ENCODE measurements around the gene F3.

Gene F3

DNA sequence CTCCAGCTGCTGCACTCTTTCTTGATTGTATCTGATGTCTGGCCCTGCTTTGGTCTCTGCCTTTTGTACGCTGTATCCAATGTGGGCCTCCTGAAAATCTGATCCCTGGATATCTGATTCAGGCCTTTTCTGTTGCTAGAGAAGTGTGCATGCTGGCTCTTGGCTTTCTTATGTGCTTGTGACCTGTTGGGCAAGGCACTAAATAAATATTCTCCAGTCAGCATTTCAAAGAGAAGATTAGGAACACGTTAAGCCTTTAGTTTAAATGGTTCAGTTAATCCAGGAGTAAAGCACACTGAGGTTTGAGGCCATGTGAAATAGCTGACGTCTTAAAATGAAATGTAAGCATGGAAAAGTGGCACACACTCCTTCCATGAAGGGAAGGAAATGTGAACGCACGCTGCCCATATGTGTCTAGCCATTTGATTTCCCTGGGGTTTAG is 9.3 kb upstream of the F3 start:
- H3K9ac ChIP-seq (ENCODE audit: low read length), result no peak overlapping the region
- no peak overlapping the region for H3K27ac ChIP-seq (ENCODE audit: low read length)
- no peaks in the 10 kb centered on the region for H3K9me3 ChIP-seq (ENCODE audit: control insufficient read depth, low read depth, low read length)
- no peaks in the 10 kb centered on the region for H3K36me3 ChIP-seq (ENCODE audit: control insufficient read depth, low read depth, low read length)
- H3K4me1 ChIP-seq (ENCODE audit: control insufficient read depth, low read depth, low read length), result peaks cover 30% of the 10 kb centered on the region
- H3K4me3 ChIP-seq (ENCODE audit: low read length), result no peak overlapping the region
- no peaks in the 10 kb centered on the region for H3K27me3 ChIP-seq (ENCODE audit: control insufficient read depth, insufficient read depth, low read length)

DNA sequence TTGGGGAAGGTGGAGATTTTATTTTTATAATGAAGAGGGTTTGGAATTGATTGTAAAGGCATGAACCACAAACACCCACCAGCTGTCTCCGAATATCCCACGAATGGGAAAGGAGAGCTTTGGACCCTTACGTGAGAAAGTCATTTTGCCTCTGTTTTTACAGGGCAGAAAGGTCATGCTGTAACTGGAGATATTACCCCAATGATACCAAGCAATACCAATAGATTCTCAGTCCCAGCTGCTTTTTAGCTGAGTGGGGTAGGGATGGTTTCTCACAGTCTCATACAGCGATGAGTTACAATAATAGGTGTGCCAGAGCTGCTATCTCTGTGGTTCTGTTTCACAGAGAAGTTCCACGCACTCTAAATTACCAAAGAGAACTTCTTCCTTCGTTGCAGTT is 8.8 kb upstream of the F3 start:
- H3K9me3 ChIP-seq (ENCODE audit: control insufficient read depth, low read depth, low read length), result no peaks in the 10 kb centered on the region
- H3K27ac ChIP-seq (ENCODE audit: low read length), result no peak overlapping the region
- H3K27me3 ChIP-seq (ENCODE audit: control insufficient read depth, insufficient read depth, low read length), result no peaks in the 10 kb centered on the region
- H3K4me1 ChIP-seq (ENCODE audit: control insufficient read depth, low read depth, low read length), result peaks cover 30% of the 10 kb centered on the region
- no peaks in the 10 kb centered on the region for H3K36me3 ChIP-seq (ENCODE audit: control insufficient read depth, low read depth, low read length)
- H3K9ac ChIP-seq (ENCODE audit: low read length), result no peak overlapping the region
- H3K4me3 ChIP-seq (ENCODE audit: low read length), result no peak overlapping the region

DNA sequence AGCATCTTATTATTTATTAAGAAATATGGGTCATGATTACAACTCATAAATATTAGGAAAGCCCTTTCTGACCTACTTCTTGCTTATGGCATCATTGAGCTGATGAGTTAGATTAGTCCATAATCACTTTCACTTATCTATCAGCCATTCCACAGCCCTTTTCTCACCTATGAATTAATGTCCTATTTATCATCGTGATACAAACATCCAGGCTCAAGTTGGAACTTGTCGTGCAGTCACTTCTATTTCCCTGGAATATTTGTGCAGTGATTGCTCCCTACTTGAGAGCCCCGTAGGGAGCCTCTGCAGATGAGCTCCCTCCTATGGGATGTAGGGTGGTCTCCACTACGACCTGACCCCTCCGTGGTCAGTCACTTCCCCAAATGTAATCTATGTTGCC is 8.1 kb upstream of the F3 start:
- H3K27ac ChIP-seq (ENCODE audit: low read length), result no peak overlapping the region

DNA sequence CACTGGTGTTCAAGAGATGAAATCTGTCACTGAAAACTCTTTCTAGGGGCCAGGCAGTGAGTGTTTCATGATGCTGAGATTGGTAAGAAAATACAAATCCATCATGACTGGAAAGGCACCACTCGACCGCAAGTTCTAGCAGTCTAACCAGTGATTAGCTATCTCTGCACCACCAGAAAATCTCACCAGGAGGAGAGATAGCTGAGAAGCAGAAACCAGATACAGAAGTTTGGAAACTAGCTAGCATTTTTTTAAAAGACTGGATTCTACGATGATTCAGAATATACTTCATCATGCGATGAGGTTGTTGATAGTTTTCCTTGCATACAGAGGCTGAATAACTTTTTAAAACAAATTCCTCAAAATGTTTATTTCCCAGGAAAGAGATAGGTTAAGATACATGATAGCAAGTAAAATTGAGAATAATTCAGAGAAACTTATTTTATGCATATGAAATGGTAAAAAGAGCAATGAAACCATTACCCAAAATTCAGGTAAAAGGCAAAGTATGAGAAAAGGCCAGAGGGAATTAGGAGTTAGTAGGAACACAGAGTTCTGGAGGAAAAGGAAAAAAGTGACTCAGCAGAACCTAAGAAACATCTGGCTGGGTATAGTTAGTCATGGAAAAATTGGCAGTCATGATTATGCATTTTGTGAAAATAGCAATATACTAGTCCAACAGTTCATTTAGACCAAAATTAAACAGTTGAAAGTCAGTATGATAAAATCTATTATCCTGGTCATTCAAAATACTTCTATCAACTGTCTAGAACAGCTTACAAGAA is 3.3 kb upstream of the F3 start:
- H3K4me3 ChIP-seq (ENCODE audit: low read length), result no peak overlapping the region
- peaks cover 40% of the 10 kb centered on the region for H3K27me3 ChIP-seq (ENCODE audit: control insufficient read depth, insufficient read depth, low read length)
- H3K4me1 ChIP-seq (ENCODE audit: control insufficient read depth, low read depth, low read length), result peaks cover 13% of the 10 kb centered on the region
- no peak overlapping the region for H3K9ac ChIP-seq (ENCODE audit: low read length)
- no peak overlapping the region for H3K27ac ChIP-seq (ENCODE audit: low read length)
- no peaks in the 10 kb centered on the region for H3K9me3 ChIP-seq (ENCODE audit: control insufficient read depth, low read depth, low read length)
- no peaks in the 10 kb centered on the region for H3K36me3 ChIP-seq (ENCODE audit: control insufficient read depth, low read depth, low read length)

More for the DNA sequence above, 8.1 kb upstream of the F3 start:
- no peak overlapping the region for H3K4me3 ChIP-seq (ENCODE audit: low read length)
- no peaks in the 10 kb centered on the region for H3K27me3 ChIP-seq (ENCODE audit: control insufficient read depth, insufficient read depth, low read length)
- H3K4me1 ChIP-seq (ENCODE audit: control insufficient read depth, low read depth, low read length), result peaks cover 27% of the 10 kb centered on the region
- H3K9me3 ChIP-seq (ENCODE audit: control insufficient read depth, low read depth, low read length), result no peaks in the 10 kb centered on the region
- H3K36me3 ChIP-seq (ENCODE audit: control insufficient read depth, low read depth, low read length), result no peaks in the 10 kb centered on the region
- H3K9ac ChIP-seq (ENCODE audit: low read length), result no peak overlapping the region

- no peak overlapping the region for H3K4me3 ChIP-seq (ENCODE audit: low read length)
- H3K9ac ChIP-seq (ENCODE audit: low read length), result no peak overlapping the region
These were observed 2.5 kb upstream of the F3 start for GRCh38 chr1:94543893-94544635.

DNA sequence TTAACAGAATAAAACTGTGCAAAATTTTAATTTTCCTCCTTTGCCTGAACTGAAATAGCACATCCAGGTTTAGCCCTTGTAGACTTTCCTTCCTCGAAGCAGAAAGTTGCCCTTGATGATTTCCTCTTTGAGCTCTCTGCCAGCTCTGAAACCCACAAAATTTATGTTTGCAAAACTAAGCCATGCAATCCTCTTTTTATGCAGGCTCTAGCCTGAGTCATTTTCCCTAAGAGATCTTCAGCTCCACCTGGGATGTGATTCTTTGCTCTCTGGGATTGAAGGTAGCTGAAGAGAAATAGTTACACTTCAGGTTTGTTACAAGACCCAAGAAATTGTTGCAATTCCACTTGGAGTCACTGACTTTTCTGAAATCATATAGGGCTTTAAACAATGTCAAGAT is 1.4 kb upstream of the F3 start:
- H3K27me3 ChIP-seq (ENCODE audit: control insufficient read depth, insufficient read depth, low read length), result peaks cover 45% of the 10 kb centered on the region

More at GRCh38 chr1:94543893-94544635, 2.5 kb upstream of the F3 start:
- no peak overlapping the region for H3K27ac ChIP-seq (ENCODE audit: low read length)
- peaks cover 13% of the 10 kb centered on the region for H3K4me1 ChIP-seq (ENCODE audit: control insufficient read depth, low read depth, low read length)
- H3K36me3 ChIP-seq (ENCODE audit: control insufficient read depth, low read depth, low read length), result peaks cover 2% of the 10 kb centered on the region
- peaks cover 45% of the 10 kb centered on the region for H3K27me3 ChIP-seq (ENCODE audit: control insufficient read depth, insufficient read depth, low read length)
- no peaks in the 10 kb centered on the region for H3K9me3 ChIP-seq (ENCODE audit: control insufficient read depth, low read depth, low read length)

DNA sequence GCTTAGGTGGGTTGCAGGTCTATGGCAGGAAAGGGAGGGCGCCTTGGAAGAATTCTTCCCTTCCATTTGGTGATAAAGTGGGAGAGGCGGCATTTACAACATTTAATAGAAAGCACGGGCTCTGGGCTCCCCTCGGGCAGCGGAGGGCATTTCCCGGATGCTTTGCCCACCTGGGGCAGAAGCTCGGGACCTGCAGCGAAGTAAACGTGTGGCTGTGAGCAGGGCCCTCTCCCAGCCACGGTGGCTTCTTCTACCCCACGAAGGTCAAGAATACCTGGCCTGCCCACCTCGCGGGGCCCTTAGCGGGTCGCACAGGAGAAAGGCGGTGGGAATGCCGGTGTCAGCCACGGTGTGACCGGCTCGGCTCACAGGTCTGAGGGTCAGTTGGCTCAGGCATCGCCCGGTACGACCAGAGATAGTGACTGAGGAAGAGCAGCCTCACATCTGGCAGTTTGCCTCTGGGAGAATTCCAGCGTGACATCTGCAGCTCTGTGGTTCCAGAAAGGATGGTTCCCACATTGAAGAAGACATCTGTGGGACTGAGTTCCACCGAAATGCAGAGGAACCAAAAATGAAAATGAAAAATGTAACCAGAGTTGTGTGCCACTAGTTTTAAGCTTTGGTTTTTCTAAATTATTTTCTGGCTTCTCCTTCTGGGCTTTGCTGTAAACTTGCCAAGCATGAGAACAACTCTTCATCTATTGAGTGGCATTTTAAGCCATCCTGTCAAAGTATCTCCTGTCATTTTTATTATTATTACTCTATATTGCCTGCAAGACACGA is 720 bp upstream of the F3 start:
- peak overlapping the region; percentile 41 for H3K9ac ChIP-seq (ENCODE audit: low read length)
- H3K27ac ChIP-seq (ENCODE audit: low read length), result no peak overlapping the region
- peaks cover 45% of the 10 kb centered on the region for H3K27me3 ChIP-seq (ENCODE audit: control insufficient read depth, insufficient read depth, low read length)
- peaks cover 3% of the 10 kb centered on the region for H3K36me3 ChIP-seq (ENCODE audit: control insufficient read depth, low read depth, low read length)
- peaks cover 13% of the 10 kb centered on the region for H3K4me1 ChIP-seq (ENCODE audit: control insufficient read depth, low read depth, low read length)
- peak overlapping the region; percentile 84 for H3K4me3 ChIP-seq (ENCODE audit: low read length)
- H3K9me3 ChIP-seq (ENCODE audit: control insufficient read depth, low read depth, low read length), result no peaks in the 10 kb centered on the region

More for the DNA sequence above, 1.4 kb upstream of the F3 start:
- H3K4me1 ChIP-seq (ENCODE audit: control insufficient read depth, low read depth, low read length), result peaks cover 13% of the 10 kb centered on the region
- peaks cover 3% of the 10 kb centered on the region for H3K36me3 ChIP-seq (ENCODE audit: control insufficient read depth, low read depth, low read length)
- no peak overlapping the region for H3K9ac ChIP-seq (ENCODE audit: low read length)
- no peak overlapping the region for H3K27ac ChIP-seq (ENCODE audit: low read length)
- H3K4me3 ChIP-seq (ENCODE audit: low read length), result peak overlapping the region; percentile 84
- no peaks in the 10 kb centered on the region for H3K9me3 ChIP-seq (ENCODE audit: control insufficient read depth, low read depth, low read length)

DNA sequence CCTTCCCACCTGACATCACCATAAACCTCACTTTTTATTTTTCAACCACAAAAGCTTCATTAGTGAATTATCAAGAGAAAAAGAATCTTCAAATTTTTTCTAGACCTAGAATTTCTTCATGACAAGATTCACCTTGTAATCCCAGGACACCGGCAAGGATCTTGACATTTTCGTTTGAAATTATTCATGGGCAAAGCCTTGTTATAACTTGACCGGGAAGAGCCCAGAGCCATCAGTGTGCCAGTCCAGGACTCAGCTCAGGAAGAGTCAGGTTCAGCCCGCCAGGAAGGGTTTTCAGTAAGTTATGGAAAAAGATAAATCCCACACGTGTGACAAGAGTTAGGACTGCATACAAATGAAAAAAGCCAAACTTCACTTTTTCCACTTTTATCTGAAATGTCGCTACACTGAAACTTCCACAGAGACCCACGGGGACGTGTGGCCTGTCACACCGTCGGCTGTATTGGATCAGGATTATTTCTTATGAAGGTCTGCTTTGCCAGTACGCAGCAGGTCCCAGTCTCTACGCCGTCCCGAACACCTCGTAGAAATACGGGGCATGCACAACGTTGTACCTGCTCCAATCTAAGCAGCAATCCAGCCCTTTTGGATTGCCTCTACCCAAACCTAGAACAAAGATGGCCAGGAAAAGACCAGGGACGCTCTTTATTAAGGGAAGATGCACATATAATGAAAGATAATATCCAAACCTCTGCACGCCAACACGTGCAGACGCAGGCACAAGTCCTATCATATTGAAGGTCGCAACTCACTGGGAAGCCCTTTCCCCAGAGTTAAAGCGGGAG is 916 bp downstream of the F3 start:
- Histone ChIP-seq H3K9me3 (ENCODE audit: control insufficient read depth, low read depth, low read length) (no peaks in the 10 kb centered on the region), H3K4me1 (ENCODE audit: control insufficient read depth, low read depth, low read length) (peaks cover 13% of the 10 kb centered on the region), H3K27me3 (ENCODE audit: control insufficient read depth, insufficient read depth, low read length) (peaks cover 45% of the 10 kb centered on the region), H3K9ac (ENCODE audit: low read length) (peak overlapping the region; percentile 49), H3K27ac (ENCODE audit: low read length) (no peak overlapping the region), H3K4me3 (ENCODE audit: low read length) (peak overlapping the region; percentile 84), H3K36me3 (ENCODE audit: control insufficient read depth, low read depth, low read length) (peaks cover 7% of the 10 kb centered on the region)

GRCh38 chr1:94539496-94539895 is 2.1 kb downstream of the F3 start:
- no peak overlapping the region for H3K27ac ChIP-seq (ENCODE audit: low read length)
- no peak overlapping the region for H3K9ac ChIP-seq (ENCODE audit: low read length)
- peaks cover 43% of the 10 kb centered on the region for H3K27me3 ChIP-seq (ENCODE audit: control insufficient read depth, insufficient read depth, low read length)
- no peak overlapping the region for H3K4me3 ChIP-seq (ENCODE audit: low read length)
- H3K9me3 ChIP-seq (ENCODE audit: control insufficient read depth, low read depth, low read length), result no peaks in the 10 kb centered on the region
- H3K36me3 ChIP-seq (ENCODE audit: control insufficient read depth, low read depth, low read length), result peaks cover 15% of the 10 kb centered on the region
- H3K4me1 ChIP-seq (ENCODE audit: control insufficient read depth, low read depth, low read length), result peaks cover 13% of the 10 kb centered on the region

DNA sequence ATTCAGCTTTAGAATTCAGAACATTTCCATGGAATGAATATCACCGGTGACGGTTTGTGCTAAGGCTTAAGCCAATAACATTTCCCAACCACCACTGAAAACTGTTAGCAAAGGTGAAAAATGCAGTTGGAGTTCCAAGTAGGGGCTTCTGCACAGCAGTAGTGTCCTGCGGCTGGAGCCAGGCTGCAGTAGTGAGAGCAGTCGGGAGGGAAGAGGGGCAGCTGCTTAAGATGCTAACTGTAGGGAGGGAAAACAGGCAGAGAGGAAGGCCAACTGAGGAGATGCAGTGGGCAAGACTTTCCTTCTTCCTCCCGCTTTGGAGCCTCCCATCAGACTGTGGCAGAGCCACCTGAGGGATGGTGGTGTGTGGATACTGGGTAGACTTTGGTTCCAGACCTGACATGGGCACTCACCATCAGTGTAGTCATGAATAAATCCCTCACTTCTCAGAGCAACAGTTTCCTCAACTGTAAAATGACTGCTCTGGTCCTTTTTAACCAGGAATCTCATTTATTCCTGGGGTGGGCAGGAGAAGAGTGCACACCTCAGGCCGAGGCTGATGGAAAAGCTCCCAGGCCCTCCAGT is 3.2 kb downstream of the F3 start:
- peaks cover 31% of the 10 kb centered on the region for H3K27me3 ChIP-seq (ENCODE audit: control insufficient read depth, insufficient read depth, low read length)
- peaks cover 13% of the 10 kb centered on the region for H3K4me1 ChIP-seq (ENCODE audit: control insufficient read depth, low read depth, low read length)
- no peak overlapping the region for H3K4me3 ChIP-seq (ENCODE audit: low read length)
- peaks cover 15% of the 10 kb centered on the region for H3K36me3 ChIP-seq (ENCODE audit: control insufficient read depth, low read depth, low read length)
- no peak overlapping the region for H3K27ac ChIP-seq (ENCODE audit: low read length)
- H3K9ac ChIP-seq (ENCODE audit: low read length), result no peak overlapping the region
- no peaks in the 10 kb centered on the region for H3K9me3 ChIP-seq (ENCODE audit: control insufficient read depth, low read depth, low read length)
